ENCODE measurements around the gene ABCB10.

DNA sequence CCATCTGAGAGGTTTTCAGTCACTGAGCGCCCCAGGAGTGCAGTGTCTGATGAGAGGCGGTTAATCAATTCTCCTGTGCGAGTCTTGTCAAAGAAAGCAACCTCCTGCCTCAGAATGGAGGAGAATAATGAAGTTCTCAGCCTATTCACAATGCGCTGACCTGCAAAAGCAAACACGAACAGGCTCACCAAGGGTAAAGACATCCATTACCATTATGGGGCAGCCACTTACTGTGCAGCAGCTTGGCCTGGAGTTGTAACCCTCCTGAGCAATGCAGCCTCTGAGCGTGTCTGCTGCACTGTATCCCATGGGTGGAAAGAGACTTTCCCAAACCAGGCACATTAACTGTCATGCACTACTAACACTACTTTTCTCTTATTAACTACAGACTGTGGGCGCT, 11.0 kb downstream of the ABCB10 start:
- TF ChIP-seq, protein P1, sequence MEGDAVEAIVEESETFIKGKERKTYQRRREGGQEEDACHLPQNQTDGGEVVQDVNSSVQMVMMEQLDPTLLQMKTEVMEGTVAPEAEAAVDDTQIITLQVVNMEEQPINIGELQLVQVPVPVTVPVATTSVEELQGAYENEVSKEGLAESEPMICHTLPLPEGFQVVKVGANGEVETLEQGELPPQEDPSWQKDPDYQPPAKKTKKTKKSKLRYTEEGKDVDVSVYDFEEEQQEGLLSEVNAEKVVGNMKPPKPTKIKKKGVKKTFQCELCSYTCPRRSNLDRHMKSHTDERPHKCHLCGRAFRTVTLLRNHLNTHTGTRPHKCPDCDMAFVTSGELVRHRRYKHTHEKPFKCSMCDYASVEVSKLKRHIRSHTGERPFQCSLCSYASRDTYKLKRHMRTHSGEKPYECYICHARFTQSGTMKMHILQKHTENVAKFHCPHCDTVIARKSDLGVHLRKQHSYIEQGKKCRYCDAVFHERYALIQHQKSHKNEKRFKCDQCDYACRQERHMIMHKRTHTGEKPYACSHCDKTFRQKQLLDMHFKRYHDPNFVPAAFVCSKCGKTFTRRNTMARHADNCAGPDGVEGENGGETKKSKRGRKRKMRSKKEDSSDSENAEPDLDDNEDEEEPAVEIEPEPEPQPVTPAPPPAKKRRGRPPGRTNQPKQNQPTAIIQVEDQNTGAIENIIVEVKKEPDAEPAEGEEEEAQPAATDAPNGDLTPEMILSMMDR (IDR thresholded peaks at IDR 0.05 in 8 of 11, conservative IDR thresholded peaks at IDR 0.05 in 3 of 11) = no peak
- TF ChIP-seq POLR2A (IDR thresholded peaks at IDR 0.05) (no peak), POLR2AphosphoS5 (IDR thresholded peaks at IDR 0.05) (no peak)
